Measurements from ENCODE around the gene NCOR1.
"Not testable (repeated sequence)": the region's sequence is repeated elsewhere in the genome, so short reads cannot be mapped to it uniquely, and the experiment has no call there.

NCOR1 gene

GRCh38 chr17:16085066-16085699, 130.2 kb downstream of the NCOR1 start:
- peak; percentile 3 for DNase-seq (ENCODE audit: low spot score)

DNA sequence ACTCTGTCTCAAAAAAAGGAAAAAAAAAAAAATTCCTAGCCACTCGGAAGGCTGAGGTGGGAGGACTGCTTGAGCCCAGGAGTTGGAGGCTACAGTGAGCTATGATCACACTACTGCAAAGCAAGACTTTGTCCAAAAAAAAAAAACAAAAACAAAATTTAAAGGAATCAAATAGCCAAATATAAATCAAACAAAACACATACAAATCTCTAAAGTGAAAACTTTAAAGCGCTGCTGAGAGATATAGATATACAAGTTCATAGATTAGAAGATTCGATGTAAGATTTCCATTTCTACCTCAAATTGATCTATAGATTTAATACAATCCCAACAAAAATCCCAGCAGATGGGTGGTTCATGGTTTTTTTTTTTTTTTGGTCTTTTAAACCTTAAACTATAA, 132.1 kb downstream of the NCOR1 start:
- DNase-seq (ENCODE audit: low spot score), result no peak

DNA sequence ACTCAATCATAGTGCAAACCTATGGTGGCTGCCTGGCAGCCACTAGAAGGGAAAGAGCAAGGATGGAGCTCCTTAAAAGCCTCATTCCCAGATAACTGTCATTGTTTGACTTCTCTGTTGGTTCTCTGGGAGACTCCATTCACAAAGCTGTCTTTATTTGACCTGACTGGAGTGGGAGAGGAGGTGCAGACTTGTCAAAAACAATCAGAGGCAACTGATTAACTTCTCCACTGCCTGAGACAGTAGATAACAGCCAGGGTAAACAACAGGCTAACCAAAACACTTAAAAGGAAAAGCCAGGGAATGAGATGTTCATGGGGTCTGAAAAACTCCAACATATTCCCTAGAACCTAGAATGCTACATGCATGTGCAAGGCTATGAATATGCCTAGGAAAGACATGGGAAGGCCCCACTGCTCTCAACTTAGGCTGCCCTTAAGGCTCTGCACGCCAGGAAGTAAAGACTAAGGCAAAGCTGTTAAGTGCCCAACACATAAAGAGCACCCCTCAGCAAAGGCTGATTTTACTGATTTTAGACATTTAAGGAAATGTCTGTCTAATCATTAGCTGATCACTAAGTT, 133.7 kb downstream of the NCOR1 start:
- no peak for DNase-seq (ENCODE audit: low spot score)

- no peak for DNase-seq (ENCODE audit: low spot score)
Measured at GRCh38 chr17:16080366-16080765, 135.0 kb downstream of the NCOR1 start.

GRCh38 chr17:16075949-16076348, 139.4 kb downstream of the NCOR1 start:
- DNase-seq (ENCODE audit: low spot score), result no peak

DNA sequence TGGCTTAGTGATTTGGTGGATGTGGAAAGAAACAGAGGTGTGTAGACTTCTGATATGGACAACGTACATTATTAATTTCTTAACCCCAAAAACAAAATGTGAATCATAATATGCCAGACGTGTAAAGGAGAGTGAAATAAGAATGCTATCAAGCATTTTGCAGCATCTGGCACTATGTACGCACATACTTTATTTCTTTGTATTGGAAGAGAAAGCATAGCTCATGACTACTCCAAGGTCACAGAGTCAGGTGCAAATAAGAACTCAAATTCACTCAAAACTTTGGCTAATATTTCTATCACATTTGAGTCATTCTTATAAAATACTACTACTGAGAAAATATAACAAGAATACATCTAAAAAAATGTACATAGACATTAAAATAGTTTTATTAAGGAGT, 140.9 kb downstream of the NCOR1 start:
- no peak for DNase-seq (ENCODE audit: low spot score)

DNA sequence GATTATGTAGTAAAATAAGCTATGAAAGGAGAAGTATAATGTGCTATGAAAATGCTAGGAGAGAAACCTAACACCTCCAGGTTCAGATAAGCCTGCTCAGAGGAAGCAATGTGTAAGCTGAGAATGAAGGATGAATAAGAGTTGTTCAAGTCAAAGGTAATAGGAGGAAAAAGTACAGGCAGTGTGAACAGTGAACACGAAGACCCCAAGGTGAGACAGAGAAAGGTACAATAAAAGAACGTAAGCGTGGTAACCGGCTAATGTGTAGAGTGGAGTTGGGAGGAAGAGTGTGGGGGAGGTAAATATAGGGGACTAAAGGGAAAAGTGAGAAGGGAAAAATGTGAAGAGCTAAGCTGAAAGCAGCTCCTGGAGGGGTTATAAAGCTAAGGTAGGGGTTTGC, 141.5 kb downstream of the NCOR1 start:
- no peak for DNase-seq (ENCODE audit: low spot score)

GRCh38 chr17:16072031-16072430, 143.3 kb downstream of the NCOR1 start:
- no peak for DNase-seq (ENCODE audit: low spot score)

GRCh38 chr17:16068323-16068722, 147.0 kb downstream of the NCOR1 start:
- DNase-seq (ENCODE audit: low spot score), result no peak

- no peak for DNase-seq (ENCODE audit: low spot score)
Measured at GRCh38 chr17:16066125-16066524, 149.2 kb downstream of the NCOR1 start.

DNA sequence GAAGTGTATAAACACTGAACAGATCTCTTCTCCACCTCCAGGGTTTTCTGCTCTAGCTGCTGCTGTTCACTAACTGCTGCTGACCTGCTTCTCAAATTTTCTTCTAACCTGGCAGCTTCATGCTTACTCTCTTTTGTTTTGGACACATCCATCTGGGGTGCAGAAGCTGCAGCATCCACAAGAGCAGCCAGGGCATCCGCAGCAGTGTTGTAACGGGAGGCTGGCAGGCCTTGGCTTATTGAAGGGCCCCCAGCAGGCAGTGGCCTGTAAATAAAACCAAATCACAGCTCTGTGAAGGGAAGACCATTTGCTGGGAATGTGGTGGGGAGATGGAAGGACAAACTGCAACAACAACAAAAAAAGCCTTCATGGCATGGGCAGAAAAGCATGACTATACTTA, 153.7 kb downstream of the NCOR1 start:
- DNase-seq (ENCODE audit: low spot score), result no peak

- not testable (repeated sequence) for DNase-seq (ENCODE audit: low spot score)
Measured at GRCh38 chr17:16055139-16055538, 160.2 kb downstream of the NCOR1 start.

DNA sequence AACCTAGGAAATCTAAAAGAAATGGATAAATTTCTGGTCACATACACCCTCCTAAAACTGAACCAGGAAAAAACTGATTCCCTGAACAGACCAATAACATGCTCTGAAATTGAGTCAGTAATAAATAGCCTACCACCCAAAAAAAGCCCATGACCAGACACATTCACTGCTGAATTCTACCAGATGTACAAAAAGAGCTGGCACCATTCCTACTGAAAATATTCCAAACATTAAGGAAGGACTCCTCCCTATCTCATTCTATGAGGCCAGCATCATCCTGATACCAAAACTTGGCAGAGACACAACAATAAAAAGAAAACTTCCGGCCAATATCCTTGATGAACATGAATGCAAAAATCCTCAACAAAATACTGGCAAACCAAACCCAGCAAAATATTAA, 162.8 kb downstream of the NCOR1 start:
- DNase-seq (ENCODE audit: low spot score), result no peak

DNA sequence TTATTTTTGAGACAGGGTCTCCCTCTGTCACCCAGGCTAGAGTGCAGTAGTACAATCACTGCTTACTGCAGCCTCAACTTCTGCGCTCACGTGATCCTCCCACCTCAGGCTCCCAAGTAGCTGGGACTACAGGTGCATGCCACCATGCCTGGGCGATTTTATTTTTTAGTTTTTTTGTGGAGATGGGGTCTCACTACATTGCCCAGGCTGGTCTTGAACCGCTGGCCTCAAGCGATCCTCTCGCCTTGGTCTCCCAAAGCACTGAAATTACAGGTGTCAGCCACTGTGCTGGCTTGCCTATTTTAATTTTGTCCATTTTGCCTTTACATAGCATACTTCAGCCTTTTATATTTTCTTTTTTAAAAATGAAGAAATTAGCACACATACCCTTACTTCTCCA, 164.5 kb downstream of the NCOR1 start:
- DNase-seq (ENCODE audit: low spot score), result no peak

- DNase-seq (ENCODE audit: low spot score), result no peak
Measured at GRCh38 chr17:16048811-16049449, 166.4 kb downstream of the NCOR1 start.

GRCh38 chr17:16046966-16047365, 168.4 kb downstream of the NCOR1 start:
- DNase-seq (ENCODE audit: low spot score), result no peak

DNA sequence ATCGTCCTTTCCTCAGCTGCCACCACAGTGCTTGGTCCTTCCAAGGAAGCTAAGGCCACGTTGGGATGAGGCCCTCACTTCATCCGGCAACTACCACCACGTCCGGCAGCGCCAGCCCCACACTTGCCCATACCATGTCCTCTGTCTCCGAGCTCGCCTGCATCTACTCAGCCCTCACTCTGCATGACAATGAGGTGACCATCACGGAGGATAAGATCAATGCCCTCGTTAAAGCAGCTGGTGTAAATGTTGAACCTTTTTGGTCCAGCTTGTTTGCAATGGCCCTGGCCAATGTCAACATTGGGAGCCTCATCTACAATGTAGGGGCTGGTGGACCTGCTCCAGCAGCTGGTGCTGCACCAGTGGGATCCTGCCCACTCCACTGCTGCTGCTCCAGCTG, 170.8 kb downstream of the NCOR1 start:
- DNase-seq (ENCODE audit: low spot score), result no peak

- no peak for DNase-seq (ENCODE audit: low spot score)
Measured at GRCh38 chr17:16040710-16041251, 174.6 kb downstream of the NCOR1 start.

DNA sequence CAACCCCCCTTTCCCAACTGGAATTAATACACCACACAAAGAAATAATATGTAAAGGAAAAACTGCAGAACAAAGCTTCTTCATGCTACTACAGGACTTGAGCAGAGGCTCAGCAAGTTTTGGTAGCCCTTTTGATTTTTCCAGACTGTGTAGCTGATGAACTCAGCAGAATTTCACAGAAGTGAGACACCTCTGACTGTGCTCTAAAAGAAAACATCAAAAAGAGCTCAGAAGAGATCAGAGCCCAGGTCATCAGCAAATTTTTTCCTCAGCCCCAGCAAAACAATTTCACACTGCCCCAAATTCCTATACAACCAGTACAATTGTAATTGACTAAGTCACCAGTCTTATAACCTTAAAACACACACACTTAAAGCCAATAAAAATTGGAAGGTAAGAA, 177.7 kb downstream of the NCOR1 start:
- DNase-seq (ENCODE audit: low spot score), result no peak

DNA sequence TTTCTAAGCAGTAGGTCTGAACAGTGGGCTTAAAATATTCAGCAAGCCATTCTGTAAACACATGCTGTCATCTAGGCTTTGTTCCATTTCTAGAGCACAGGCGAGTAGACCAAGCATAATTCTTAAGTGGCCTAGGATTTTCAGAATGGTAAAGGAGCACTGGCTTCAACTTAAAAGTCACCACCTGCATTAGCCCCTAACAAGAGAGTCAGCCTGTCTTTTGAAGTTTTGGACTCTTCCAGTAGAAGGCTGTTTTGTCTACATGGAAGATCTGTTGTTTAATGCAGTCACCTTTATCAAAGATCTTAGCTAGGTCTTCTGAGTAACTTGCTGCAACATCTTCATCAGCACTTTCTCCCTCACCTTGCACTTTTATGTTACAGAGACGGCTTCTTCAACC, 179.1 kb downstream of the NCOR1 start:
- no peak for DNase-seq (ENCODE audit: low spot score)

GRCh38 chr17:16033729-16034349, 181.5 kb downstream of the NCOR1 start:
- DNase-seq (ENCODE audit: low spot score), result no peak

DNA sequence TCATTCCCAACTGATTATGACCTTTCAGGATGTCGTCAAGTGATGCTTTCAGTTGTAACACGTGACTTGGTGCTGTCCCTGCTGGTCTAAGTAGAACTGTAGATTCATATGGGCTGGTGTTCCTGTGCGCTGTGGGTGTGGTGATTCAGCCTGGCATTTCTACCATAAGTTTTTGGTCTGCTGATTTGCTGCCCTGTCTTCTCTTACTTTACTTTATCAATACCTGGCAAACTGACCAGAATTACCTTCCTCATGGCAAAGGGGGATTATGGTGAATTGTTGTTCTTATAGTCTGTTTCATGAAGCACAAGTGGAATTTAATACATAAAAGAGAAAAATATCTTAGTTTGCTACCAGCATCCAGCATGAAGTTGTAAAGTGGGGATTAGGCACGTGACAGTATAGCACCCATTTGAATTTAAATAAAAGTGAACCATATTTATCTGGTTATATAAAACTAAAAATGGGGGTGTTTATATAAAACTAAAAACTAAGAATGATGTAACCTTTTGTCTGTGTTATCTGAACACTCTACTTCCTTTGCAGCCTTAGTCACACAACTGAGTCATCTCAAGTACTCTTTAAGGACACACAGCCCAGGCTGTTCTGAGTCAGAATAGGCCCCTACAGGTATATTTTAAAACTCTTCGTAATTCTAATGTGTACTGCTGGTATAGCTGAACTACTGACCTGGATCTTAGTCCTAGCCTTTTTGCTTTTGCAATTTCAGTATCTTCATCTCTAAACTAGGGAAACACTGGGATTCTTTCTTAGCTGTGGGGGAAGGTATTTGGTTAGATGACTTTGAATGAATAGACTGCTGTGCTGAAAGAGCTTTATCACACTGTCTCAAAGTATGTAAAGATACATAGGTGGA, 187.4 kb downstream of the NCOR1 start:
- peak; percentile 93 for DNase-seq (ENCODE audit: low spot score)

Data from kidney capillary endothelial cell (primary cell).